Adipocyte (in vitro differentiated cells): ENCODE data around the gene DNAAF9.
A peak's percentile ranks its signal among the peaks of the same experiment; 100 is the strongest.

Source experiments
- DNase-seq: peaks from one replicate; pipeline ENCODE4 v3.0.0-alpha.2; 2015; ENCODE audit warnings: low read depth
- H3K27me3 ChIP-seq: replicated peaks from 2 replicates; pipeline ENCODE4 v1.7.0; 2013; ENCODE audit warnings: mild to moderate bottlenecking, low read length, moderate library complexity; ENCODE audit not compliant: control insufficient read depth, insufficient read depth
- H3K36me3 ChIP-seq: 2 replicates; pipeline ENCODE4 v1.7.0; 2013; ENCODE audit warnings: low read length, mild to moderate bottlenecking, moderate library complexity; ENCODE audit not compliant: control insufficient read depth, insufficient read depth, severe bottlenecking
- H3K4me1 ChIP-seq: 2 replicates; pipeline ENCODE4 v1.7.0; 2013; ENCODE audit warnings: mild to moderate bottlenecking, low read length, moderate library complexity; ENCODE audit not compliant: control insufficient read depth, insufficient read depth
- H3K4me3 ChIP-seq: 2 replicates; pipeline ENCODE4 v1.7.0; 2013; ENCODE audit warnings: mild to moderate bottlenecking, low read length, moderate library complexity
- H3K9ac ChIP-seq: 2 replicates; pipeline ENCODE4 v1.7.0; 2013; ENCODE audit warnings: mild to moderate bottlenecking, low read length, moderate library complexity
- H3K9me3 ChIP-seq: 2 replicates; pipeline ENCODE4 v1.7.0; 2013; ENCODE audit warnings: mild to moderate bottlenecking, low read length, moderate library complexity; ENCODE audit not compliant: control insufficient read depth

Gene DNAAF9

GRCh38 chr20:3407040-3407770, at the start of gene DNAAF9:
DNAAF9 (minus strand) TSS chr20:3407669; CDS start chr20:3407557, 112 bp downstream.
- Histone ChIP-seq H3K9me3 (no peaks in the 10 kb centered on the region), H3K4me1 (peaks cover 5% of the 10 kb centered on the region), H3K4me3 (peak within 1 kb of the TSS; percentile 94), H3K27me3 (no peaks in the 10 kb centered on the region), H3K9ac (peak within 1 kb of the TSS; percentile 91), H3K36me3 (no peaks in the 10 kb centered on the region)
- peak; percentile 88 for DNase-seq

DNA sequence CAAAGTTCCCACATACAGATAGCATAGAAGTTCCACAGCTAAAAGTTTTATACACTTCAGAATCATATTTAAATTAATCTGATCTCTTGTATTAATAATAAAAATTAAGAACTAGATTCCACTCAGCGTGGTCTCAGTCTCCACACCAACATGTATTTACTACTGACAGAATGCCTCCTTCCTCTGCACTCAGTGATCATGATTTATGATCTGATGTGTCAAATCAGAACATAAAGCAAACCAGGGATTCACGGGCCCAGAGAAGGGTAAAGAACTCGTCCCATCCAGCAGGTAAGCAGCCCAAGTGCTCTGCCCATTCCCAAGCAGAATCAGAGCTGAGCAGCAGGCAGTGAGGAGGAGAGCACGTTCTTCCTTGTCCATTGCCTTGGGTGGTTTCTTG, 49.2 kb upstream of the DNAAF9 start:
- no peak for DNase-seq
- Histone ChIP-seq H3K27me3 (peaks cover 29% of the 10 kb centered on the region), H3K4me3 (no peak overlapping the region), H3K9ac (no peak overlapping the region), H3K9me3 (no peaks in the 10 kb centered on the region), H3K4me1 (no peaks in the 10 kb centered on the region), H3K36me3 (no peaks in the 10 kb centered on the region)

GRCh38 chr20:3454831-3455230, 47.4 kb upstream of the DNAAF9 start:
- DNase-seq: no peak
- Histone ChIP-seq H3K4me1 (no peaks in the 10 kb centered on the region), H3K36me3 (no peaks in the 10 kb centered on the region), H3K4me3 (no peak overlapping the region), H3K9ac (no peak overlapping the region), H3K27me3 (peaks cover 34% of the 10 kb centered on the region), H3K9me3 (no peaks in the 10 kb centered on the region)

DNA sequence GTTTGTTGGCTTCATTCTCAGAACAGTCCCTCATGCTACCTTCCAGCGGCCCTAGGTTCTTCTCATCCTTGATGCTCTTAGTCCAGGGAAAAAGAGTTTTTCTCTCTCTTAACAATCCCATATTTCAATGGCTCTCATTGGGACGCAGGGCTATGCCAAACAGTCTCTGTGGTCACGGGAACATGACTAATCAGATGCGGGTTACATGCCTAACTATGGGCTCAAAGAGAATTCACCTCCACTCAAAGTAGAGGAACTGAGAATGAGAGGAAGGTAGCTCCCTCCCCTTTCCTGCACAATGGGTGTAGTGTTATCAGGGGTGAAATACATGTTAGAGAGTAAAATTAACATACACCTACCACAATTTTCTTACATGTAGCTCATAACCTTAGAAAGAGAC, 45.2 kb upstream of the DNAAF9 start:
- DNase-seq: no peak
- Histone ChIP-seq H3K4me3 (no peak overlapping the region), H3K9ac (no peak overlapping the region), H3K9me3 (no peaks in the 10 kb centered on the region), H3K27me3 (peaks cover 29% of the 10 kb centered on the region), H3K36me3 (no peaks in the 10 kb centered on the region), H3K4me1 (no peaks in the 10 kb centered on the region)

GRCh38 chr20:3452136-3452535, 44.7 kb upstream of the DNAAF9 start:
- DNase-seq: no peak
- Histone ChIP-seq H3K4me1 (no peaks in the 10 kb centered on the region), H3K36me3 (no peaks in the 10 kb centered on the region), H3K27me3 (peaks cover 25% of the 10 kb centered on the region), H3K4me3 (no peak overlapping the region), H3K9ac (no peak overlapping the region), H3K9me3 (no peaks in the 10 kb centered on the region)

DNA sequence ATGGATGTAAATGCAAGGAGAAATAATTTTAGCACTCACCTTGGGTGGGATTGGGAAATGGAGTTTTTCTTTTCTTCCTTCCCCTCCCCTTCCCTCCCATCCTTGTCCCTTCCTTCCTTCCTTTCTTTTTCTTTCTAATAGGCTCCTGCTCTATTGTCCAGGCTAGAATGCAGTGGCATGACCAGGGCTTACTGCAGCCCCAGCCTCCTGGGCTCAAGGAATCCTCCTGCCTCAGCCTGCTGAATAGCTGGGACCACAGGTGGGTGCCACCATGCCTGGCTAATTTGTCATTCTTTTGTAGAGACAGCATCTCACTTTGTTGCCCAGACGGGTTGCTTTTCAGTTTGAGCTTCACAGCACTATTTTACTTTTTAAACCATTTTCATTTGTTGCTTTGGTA, 41.9 kb upstream of the DNAAF9 start:
- H3K9ac ChIP-seq: no peak overlapping the region
- no peaks in the 10 kb centered on the region for H3K9me3 ChIP-seq
- H3K4me3 ChIP-seq: no peak overlapping the region
- H3K36me3 ChIP-seq: no peaks in the 10 kb centered on the region
- H3K4me1 ChIP-seq: no peaks in the 10 kb centered on the region
- H3K27me3 ChIP-seq: peaks cover 13% of the 10 kb centered on the region
- no peak for DNase-seq

DNA sequence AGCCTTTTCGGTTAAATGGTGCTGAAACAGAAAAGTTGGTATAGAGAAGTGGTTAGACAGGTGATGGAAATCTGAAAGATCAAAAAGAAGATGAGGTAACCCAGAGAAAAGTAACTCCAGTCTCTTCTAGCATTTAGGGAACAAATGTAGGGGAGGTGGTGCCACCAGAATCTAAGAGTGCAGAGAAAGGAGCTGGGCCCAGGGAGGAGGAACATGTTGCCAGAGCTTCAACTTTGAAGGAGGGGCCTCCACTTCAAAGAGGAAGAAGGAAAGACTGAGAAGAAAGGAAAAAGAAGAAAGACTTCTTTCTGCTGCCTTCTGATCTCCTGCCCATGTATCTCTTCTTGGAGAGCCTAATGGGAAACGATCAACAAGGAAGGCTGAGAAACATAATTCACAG, 39.9 kb upstream of the DNAAF9 start:
- no peak overlapping the region for H3K4me3 ChIP-seq
- H3K27me3 ChIP-seq: peaks cover 5% of the 10 kb centered on the region
- H3K9me3 ChIP-seq: no peaks in the 10 kb centered on the region
- H3K4me1 ChIP-seq: no peaks in the 10 kb centered on the region
- no peak for DNase-seq
- no peak overlapping the region for H3K9ac ChIP-seq
- no peaks in the 10 kb centered on the region for H3K36me3 ChIP-seq

DNA sequence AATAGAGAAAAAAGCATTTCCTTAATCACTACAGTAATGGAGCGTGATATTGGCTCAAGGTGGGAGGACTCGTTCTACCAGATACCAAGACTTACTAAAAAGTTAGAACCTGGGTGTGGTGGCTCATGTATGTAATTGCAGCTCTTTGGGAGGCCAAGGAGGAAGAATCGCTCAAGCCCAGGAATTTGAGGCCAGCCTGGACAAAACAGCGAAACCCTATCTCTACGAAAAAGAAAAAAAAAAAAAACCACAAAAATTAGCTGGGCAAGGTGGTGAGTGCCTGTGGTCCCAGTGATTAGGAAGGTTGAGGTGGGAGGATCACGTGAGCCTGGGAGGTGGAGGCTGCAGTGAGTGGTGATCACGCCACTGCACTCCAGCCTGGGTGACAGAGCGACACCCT, 39.3 kb upstream of the DNAAF9 start:
- no peaks in the 10 kb centered on the region for H3K9me3 ChIP-seq
- H3K27me3 ChIP-seq: peaks cover 5% of the 10 kb centered on the region
- H3K36me3 ChIP-seq: no peaks in the 10 kb centered on the region
- no peak overlapping the region for H3K9ac ChIP-seq
- no peak overlapping the region for H3K4me3 ChIP-seq
- H3K4me1 ChIP-seq: no peaks in the 10 kb centered on the region
- DNase-seq: no peak

DNA sequence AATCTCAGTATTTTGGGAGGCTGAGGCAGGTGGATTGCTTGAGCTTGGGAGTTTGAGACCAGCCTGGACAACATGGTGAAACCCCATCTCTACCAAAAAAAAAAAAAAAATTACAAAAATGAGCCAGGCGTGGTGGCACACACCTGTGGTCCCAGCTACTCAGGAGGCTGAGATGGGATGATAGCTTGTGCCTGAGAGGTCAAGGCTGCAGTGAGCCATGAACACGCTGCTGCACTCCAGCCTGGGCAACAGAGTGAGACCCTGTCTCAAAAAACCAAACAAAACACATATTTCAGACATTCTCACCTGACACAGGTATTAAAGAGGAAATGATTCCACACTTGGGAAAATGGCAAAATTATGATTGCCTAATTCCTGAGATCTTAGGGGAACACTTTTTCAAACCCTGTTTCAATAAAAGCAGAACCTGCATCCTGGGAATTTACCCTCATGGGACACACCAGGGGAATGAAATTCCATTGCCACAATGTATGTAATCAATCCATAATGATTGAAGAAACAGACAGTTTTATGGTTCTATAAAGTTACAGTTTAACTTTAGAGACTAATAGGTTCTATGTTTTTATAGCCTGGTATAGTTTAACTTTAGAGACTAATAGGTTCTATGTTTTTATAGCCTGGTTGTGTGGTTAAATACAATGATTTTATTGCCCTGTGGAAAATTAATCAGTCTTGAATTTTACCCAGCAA, 29.6 kb upstream of the DNAAF9 start:
- no peaks in the 10 kb centered on the region for H3K36me3 ChIP-seq

GRCh38 chr20:3434232-3434631, 26.8 kb upstream of the DNAAF9 start:
- H3K9ac ChIP-seq: no peak overlapping the region
- no peaks in the 10 kb centered on the region for H3K36me3 ChIP-seq
- no peaks in the 10 kb centered on the region for H3K27me3 ChIP-seq
- H3K9me3 ChIP-seq: no peaks in the 10 kb centered on the region
- DNase-seq: no peak
- H3K4me3 ChIP-seq: no peak overlapping the region
- no peaks in the 10 kb centered on the region for H3K4me1 ChIP-seq

More for the DNA sequence above, 29.6 kb upstream of the DNAAF9 start:
- no peak overlapping the region for H3K9ac ChIP-seq
- no peak overlapping the region for H3K4me3 ChIP-seq
- no peaks in the 10 kb centered on the region for H3K27me3 ChIP-seq
- DNase-seq: no peak
- H3K9me3 ChIP-seq: no peaks in the 10 kb centered on the region
- H3K4me1 ChIP-seq: no peaks in the 10 kb centered on the region

DNA sequence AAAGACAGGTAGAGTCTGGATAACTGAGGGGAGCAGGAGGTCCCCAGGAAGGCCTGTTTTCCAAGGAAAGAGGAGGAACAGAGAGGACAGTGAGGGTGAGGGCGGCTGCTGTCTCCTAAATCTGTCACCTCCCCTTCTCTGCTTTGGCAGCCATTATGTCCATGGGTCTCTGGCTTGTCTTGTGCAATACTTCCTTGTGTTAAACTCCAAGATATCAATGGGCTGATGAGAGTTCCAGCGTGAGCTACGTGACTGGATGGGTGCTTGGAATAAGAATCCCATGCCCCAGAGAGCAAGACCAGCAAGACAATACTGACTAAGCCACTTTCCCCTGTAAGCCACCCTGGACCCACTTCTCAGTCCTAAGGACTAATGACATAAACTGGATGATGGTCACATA, 26.3 kb upstream of the DNAAF9 start:
- no peaks in the 10 kb centered on the region for H3K27me3 ChIP-seq
- H3K4me1 ChIP-seq: no peaks in the 10 kb centered on the region
- H3K36me3 ChIP-seq: no peaks in the 10 kb centered on the region
- H3K9ac ChIP-seq: no peak overlapping the region
- H3K9me3 ChIP-seq: no peaks in the 10 kb centered on the region
- no peak for DNase-seq
- H3K4me3 ChIP-seq: no peak overlapping the region
